HL-60 (cell line): ENCODE measurements around the gene FCGR3B.
"Not testable (repeated sequence)": the region's sequence is repeated elsewhere in the genome, so short reads cannot be mapped to it uniquely, and the experiment has no call there.

Experiments
- CTCF ChIP-seq: IDR thresholded peaks from one replicate; pipeline ENCODE4 v1.5.1; 2011; ENCODE audit warnings: low read length, control low read depth, inconsistent platforms; ENCODE audit not compliant: insufficient read depth
- GABPA ChIP-seq: IDR thresholded peaks from 2 replicates; pipeline ENCODE4 v1.6.1; 2012; ENCODE audit warnings: low read depth
- REST ChIP-seq: IDR thresholded peaks from 2 replicates; pipeline ENCODE4 v1.6.1; 2012; ENCODE audit warnings: low read depth; ENCODE audit not compliant: insufficient replicate concordance

- not testable (repeated sequence) for TF ChIP-seq CTCF, GABPA, REST
Measured at GRCh38 chr1:161611866-161612321, 19.1 kb downstream of the FCGR3B start.
